Upper lobe of left lung (tissue), 4 donors: Measurements from ENCODE around the gene FTSJ1.

Experiments
- CTCF ChIP-seq, 6 experiments: fragments of 450-650 bp in 4 of 6; fragments of 200-600 bp in 2 of 6; sonication (generic) in 2 of 6; IDR thresholded peaks; one replicate each; pipeline ENCODE4 v1.5.1; 2016 to 2019; ENCODE audit warnings: antibody characterized with exemption in 6 of 6
- EP300 ChIP-seq, 4 donors: sonication (generic); formaldehyde crosslinking; IDR thresholded peaks; one replicate each; pipeline ENCODE4 v1.5.1; 2017; ENCODE audit warnings: antibody characterized with exemption in 4 of 4, control low read depth in 2 of 4
- POLR2A ChIP-seq, 4 donors: fragments of 450-650 bp; IDR thresholded peaks; one replicate each; pipeline ENCODE4 v1.5.1; 2016 to 2017; ENCODE audit warnings: antibody characterized with exemption in 4 of 4, mild to moderate bottlenecking in 2 of 4
- POLR2AphosphoS5 ChIP-seq, 2 donors: sonication (generic); formaldehyde crosslinking; IDR thresholded peaks; one replicate each; pipeline ENCODE4 v1.5.1; 2017; ENCODE audit warnings: antibody characterized with exemption in 2 of 2

DNA sequence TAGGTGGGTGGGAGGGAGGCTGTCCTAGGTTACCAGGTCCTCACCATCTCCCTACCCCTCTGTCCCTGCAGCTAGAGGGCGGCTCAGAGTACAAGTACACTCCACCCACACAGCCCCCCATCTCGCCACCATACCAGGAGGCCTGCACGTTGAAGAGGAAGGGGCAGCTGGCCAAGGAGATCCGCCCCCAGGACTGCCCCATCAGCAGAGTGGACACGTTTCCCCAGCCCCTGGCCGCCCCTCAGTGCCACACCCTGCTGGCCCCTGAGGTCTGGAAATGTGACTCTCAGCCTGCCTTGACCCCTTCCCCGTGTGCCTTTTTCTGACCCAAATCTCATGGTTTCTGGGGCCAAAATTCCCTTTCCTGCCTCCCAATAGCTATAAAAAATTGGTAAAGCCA lies 6.5 kb downstream of the FTSJ1 start:
- TF ChIP-seq CTCF (IDR thresholded peaks at IDR 0.05) (no peak), POLR2A (IDR thresholded peaks at IDR 0.05) (no peak), POLR2AphosphoS5 (IDR thresholded peaks at IDR 0.05) (no peak), EP300 (IDR thresholded peaks at IDR 0.05) (no peak)
